Ishikawa (cell line): ENCODE data around the gene MTG2.
A peak's percentile ranks its signal among the peaks of the same experiment; 100 is the strongest.

Experiments used
- CEBPB ChIP-seq: IDR thresholded peaks from 2 replicates; pipeline ENCODE4 v1.6.1; 2012
- CREB1 ChIP-seq: IDR thresholded peaks from 2 replicates; pipeline ENCODE4 v1.6.1; 2012; ENCODE audit warnings: low read depth
- EGR1 ChIP-seq: IDR thresholded peaks from 2 replicates; pipeline ENCODE4 v1.6.1; 2012
- EP300 ChIP-seq: IDR thresholded peaks from 2 replicates; pipeline ENCODE4 v1.6.1; 2012; ENCODE audit warnings: borderline replicate concordance
- FOXM1 ChIP-seq: IDR thresholded peaks from 2 replicates; pipeline ENCODE4 v1.6.1; 2012; ENCODE audit warnings: low read depth, borderline replicate concordance
- MAX ChIP-seq: IDR thresholded peaks from 2 replicates; pipeline ENCODE4 v1.6.1; 2012
- NFIC ChIP-seq: IDR thresholded peaks from 2 replicates; pipeline ENCODE4 v1.6.1; 2012
- RAD21 ChIP-seq: IDR thresholded peaks from 2 replicates; pipeline ENCODE4 v1.6.1; 2012; ENCODE audit warnings: low read depth
- REST ChIP-seq: IDR thresholded peaks from 2 replicates; pipeline ENCODE4 v1.6.1; 2012; ENCODE audit warnings: low read depth, mild to moderate bottlenecking
- TAF1 ChIP-seq: IDR thresholded peaks from 2 replicates; pipeline ENCODE4 v1.6.1; 2012; ENCODE audit warnings: low read depth, mild to moderate bottlenecking
- TCF12 ChIP-seq: IDR thresholded peaks from 2 replicates; pipeline ENCODE4 v1.6.1; 2012; ENCODE audit warnings: low read depth
- TEAD4 ChIP-seq: IDR thresholded peaks from 2 replicates; pipeline ENCODE4 v1.6.1; 2012
- USF1 ChIP-seq: IDR thresholded peaks from 2 replicates; pipeline ENCODE4 v1.6.1; 2012
- YY1 ChIP-seq: IDR thresholded peaks from 2 replicates; pipeline ENCODE4 v1.6.1; 2012; ENCODE audit warnings: low read depth
- ZBTB7A ChIP-seq: IDR thresholded peaks from 2 replicates; pipeline ENCODE4 v1.6.1; 2012; ENCODE audit warnings: low read depth

Gene MTG2

GRCh38 chr20:62142252-62143080, 40.4 kb upstream of the MTG2 start:
- TF ChIP-seq YY1 (peak; percentile 8; the same call in 1 of the 2 replicates), CREB1 (no peak)

GRCh38 chr20:62143081-62143956, 39.5 kb upstream of the MTG2 start, which contains the start of the genes PSMA7 and SS18L1:
Gene PSMA7, minus strand, starts transcription at chr20:62143394. Its CDS starts 91 bp downstream, at chr20:62143303.
Gene SS18L1, plus strand, starts transcription at chr20:62143769. Its CDS starts 52 bp downstream, at chr20:62143821.
- TF ChIP-seq TAF1, result peak; percentile 34; the same call in 1 of the 2 replicates
- 0 out of 2 replicates have a peak, but pooled peaks have one; percentile 15 for TF ChIP-seq CREB1
- peak; percentile 74 for TF ChIP-seq YY1
- TF ChIP-seq RAD21, result no peak
- no peak for TF ChIP-seq REST

GRCh38 chr20:62143957-62144825, 38.6 kb upstream of the MTG2 start:
- TF ChIP-seq TAF1 (peak; percentile 53; the same call in 1 of the 2 replicates), FOXM1 (no peak), TEAD4 (0 out of 2 replicates have a peak, but pooled peaks have one; percentile 18), MAX (peak; percentile 89), TCF12 (no peak), ZBTB7A (0 out of 2 replicates have a peak, but pooled peaks have one; percentile 52)

GRCh38 chr20:62145688-62146018, 37.2 kb upstream of the MTG2 start:
- no peak for TF ChIP-seq TAF1
- no peak for TF ChIP-seq EGR1
- TF ChIP-seq TCF12, result no peak
- TF ChIP-seq TEAD4, result no peak
- no peak for TF ChIP-seq YY1
- TF ChIP-seq CREB1, result no peak
- no peak for TF ChIP-seq MAX
- TF ChIP-seq FOXM1, result no peak
- TF ChIP-seq ZBTB7A, result no peak
- no peak for TF ChIP-seq NFIC
- TF ChIP-seq RAD21, result no peak
- no peak for TF ChIP-seq REST
- TF ChIP-seq CEBPB, result no peak
- TF ChIP-seq USF1, result no peak
- TF ChIP-seq EP300, result no peak

- TF ChIP-seq NFIC (no peak), YY1 (no peak), CREB1 (no peak), EP300 (no peak), TEAD4 (no peak)
Measured at GRCh38 chr20:62146019-62146755, 36.6 kb upstream of the MTG2 start.
